Peyer's patch (tissue), 4 donors: ENCODE data around the gene HDAC4.

Experiments
- CTCF ChIP-seq, 6 experiments: fragments of 450-650 bp in 4 of 6; fragments of 200-600 bp in 2 of 6; sonication (generic) in 1 of 6; IDR thresholded peaks; one replicate each; pipeline ENCODE4 v1.5.1; 2017 to 2019; ENCODE audit warnings: antibody characterized with exemption in 6 of 6, mild to moderate bottlenecking in 3 of 6, moderate library complexity in 1 of 6
- POLR2A ChIP-seq, 2 donors: fragments of 450-650 bp; IDR thresholded peaks; one replicate each; pipeline ENCODE4 v1.5.1; 2017; ENCODE audit warnings: antibody characterized with exemption in 2 of 2, mild to moderate bottlenecking in 2 of 2, moderate library complexity in 2 of 2

- TF ChIP-seq CTCF (IDR thresholded peaks at IDR 0.05) (no peak), POLR2A (IDR thresholded peaks at IDR 0.05) (no peak)
Observed at GRCh38 chr2:239129147-239129920, 271.5 kb downstream of the HDAC4 start.
